Measurements from ENCODE around the gene HMX1. TPM values are rescaled to one million over a fixed set of nuclear protein-coding genes. Genes with fewer than 3 reads are reported as not detected.

HMX1 gene
- total RNA-seq, 2 donors from 2014 or later, result not detected

- ATAC-seq (no peak), DNase-seq (peak in 1 of 2 donors; percentile 11)
- intact Hi-C loops (cut with DNase I, micrococcal nuclease), result no loop called here
These were observed 53.4 kb downstream of the HMX1 start for GRCh38 chr4:8818063-8818881.

- ATAC-seq, result no peak
- intact Hi-C loops (cut with DNase I, micrococcal nuclease), result no loop called here
- DNase-seq, result peak in 1 of 2 donors; percentile 8
These were observed 53.9 kb downstream of the HMX1 start for GRCh38 chr4:8817813-8818062.

- no peak for ATAC-seq
- intact Hi-C loops (cut with DNase I, micrococcal nuclease), result no loop called here
- peak in 1 of 2 donors; percentile 7 for DNase-seq
These were observed 54.4 kb downstream of the HMX1 start for GRCh38 chr4:8817096-8817812.

Data from left colon (tissue), 2 donors.